GM19463 (cell line): ENCODE measurements around the gene FGF11.
"Not testable (repeated sequence)": the region's sequence is repeated elsewhere in the genome, so short reads cannot be mapped to it uniquely, and the experiment has no call there.

Experiments
- ATAC-seq: cut with Tn5 transposase; IDR thresholded peaks from one replicate; pipeline ENCODE4 v1.9.1; 2021; ENCODE audit warnings: mild to moderate bottlenecking, moderate library complexity; ENCODE audit not compliant: unreplicated experiment

FGF11 gene

GRCh38 chr17:7477392-7478275 lies 38.3 kb downstream of the FGF11 start:
- ATAC-seq = no peak

- no peak for ATAC-seq
These were observed 39.2 kb downstream of the FGF11 start for GRCh38 chr17:7478276-7479212.

GRCh38 chr17:7479213-7480088 lies 40.1 kb downstream of the FGF11 start, which contains the start of gene ZBTB4:
TSS of gene ZBTB4 (minus strand) at chr17:7479631. CDS start at chr17:7466801, 12,830 bp downstream.
- ATAC-seq = no peak

GRCh38 chr17:7480089-7480384 lies 40.7 kb downstream of the FGF11 start:
- ATAC-seq = no peak

- not testable (repeated sequence) for ATAC-seq
These were observed 42.0 kb downstream of the FGF11 start, which contains the start of gene SLC35G6 for GRCh38 chr17:7481275-7481674. TSS of gene SLC35G6 (plus strand) at chr17:7481446. CDS start at chr17:7481517, 71 bp downstream.

- ATAC-seq = not testable (repeated sequence)
These were observed 42.8 kb downstream of the FGF11 start for GRCh38 chr17:7481842-7482741.

- not testable (repeated sequence) for ATAC-seq
These were observed 43.4 kb downstream of the FGF11 start for GRCh38 chr17:7482742-7483088.

GRCh38 chr17:7483255-7484066 lies 44.1 kb downstream of the FGF11 start:
- peak; percentile 23 for ATAC-seq

- peak; percentile 50 for ATAC-seq
These were observed 45.0 kb downstream of the FGF11 start, which contains the start of gene POLR2A for GRCh38 chr17:7484067-7484918. TSS of gene POLR2A (plus strand) at chr17:7484366.

GRCh38 chr17:7484919-7485377 lies 45.6 kb downstream of the FGF11 start:
- ATAC-seq = no peak

GRCh38 chr17:7486181-7486580 lies 46.9 kb downstream of the FGF11 start:
- no peak for ATAC-seq

GRCh38 chr17:7490144-7490543 lies 50.8 kb downstream of the FGF11 start:
- no peak for ATAC-seq

GRCh38 chr17:7491583-7491982 lies 52.3 kb downstream of the FGF11 start:
- ATAC-seq = no peak

GRCh38 chr17:7493941-7494340 lies 54.6 kb downstream of the FGF11 start:
- no peak for ATAC-seq
